ENCODE measurements around the gene METTL8. TPM values are rescaled to one million over a fixed set of nuclear protein-coding genes. Genes with fewer than 3 reads are reported as not detected.

METTL8 gene
- polyA plus RNA-seq, 2 of the 4 experiments (the other 2 are of a cell fraction) = 21.8 to 58.3 TPM

- no peak overlapping the region for H3K4me2 ChIP-seq
- DNase-seq (ENCODE audit: low read depth in 1 of 2, low spot score in 1 of 2) (no peak), FAIRE-seq (no peak), ATAC-seq (no peak)
- no peaks in the 10 kb centered on the region for H3K9me3 ChIP-seq
- H3K4me1 ChIP-seq = peaks cover 21% of the 10 kb centered on the region
- WGBS (ENCODE audit: missing lambda C conversion rate) = 83% methylated on average over 4 of the region's 4 CpGs
- TF ChIP-seq ATOH8 (CRISPR knock-in tag; IDR thresholded peaks at IDR 0.05; ENCODE audit: low read depth) = no peak
- ChIA-PET CTCF (interaction anchor here (0.7 to 1.7 kb wide), 2 partner anchors 10 to 141 kb away, joined by 3 to 4 read pairs; no protein-coding TSS in a partner anchor), POLR2A (no interaction called here)
- H3K27ac ChIP-seq = no peak overlapping the region
- H3K4me3 ChIP-seq = no peak overlapping the region
Measured at GRCh38 chr2:171267855-171268629, 165.7 kb downstream of the METTL8 start.

Other genes with a start within 250 kb of the METTL8 start
- gene DCAF17, start 236 bp upstream of the METTL8 start, polyA plus RNA-seq (2011; rRNA removed) = 23.9 and 26.9 TPM in 2 replicates
- gene DCAF17, start 236 bp upstream of the METTL8 start, polyA plus RNA-seq (2017; fragmentation: RNase III; extraction: RNeasy Plus Mini Kit Qiagen cat#74134 plus additional on column Dnase treatment) = 11.5 to 12.6 TPM (median 12.6 TPM) in 3 replicates
- 46.6 and 50.8 TPM in 2 replicates for gene CYBRD1, start 88.5 kb upstream of the METTL8 start, polyA plus RNA-seq (2011; rRNA removed)
- 25.3 to 31.6 TPM (median 30.5 TPM) in 3 replicates for gene CYBRD1, start 88.5 kb upstream of the METTL8 start, polyA plus RNA-seq (2017; fragmentation: RNase III; extraction: RNeasy Plus Mini Kit Qiagen cat#74134 plus additional on column Dnase treatment)

Data from A549 (cell line).